ENCODE results near the gene PLEKHA6.

GRCh38 chr1:204361781-204362180 lies 2.1 kb upstream of the PLEKHA6 start:
- no peak for TF ChIP-seq CTCF (conservative IDR thresholded peaks at IDR 0.05)
- no peak for TF ChIP-seq ZFX (IDR thresholded peaks at IDR 0.05)
